NCI-H187 (cell line): ENCODE measurements around the gene NOTCH1.

Experiments
- DNase-seq, 2 experiments: peaks; one replicate each; lab custom pipeline; 2025; lab: John Stamatoyannopoulos, UW

Gene NOTCH1

DNA sequence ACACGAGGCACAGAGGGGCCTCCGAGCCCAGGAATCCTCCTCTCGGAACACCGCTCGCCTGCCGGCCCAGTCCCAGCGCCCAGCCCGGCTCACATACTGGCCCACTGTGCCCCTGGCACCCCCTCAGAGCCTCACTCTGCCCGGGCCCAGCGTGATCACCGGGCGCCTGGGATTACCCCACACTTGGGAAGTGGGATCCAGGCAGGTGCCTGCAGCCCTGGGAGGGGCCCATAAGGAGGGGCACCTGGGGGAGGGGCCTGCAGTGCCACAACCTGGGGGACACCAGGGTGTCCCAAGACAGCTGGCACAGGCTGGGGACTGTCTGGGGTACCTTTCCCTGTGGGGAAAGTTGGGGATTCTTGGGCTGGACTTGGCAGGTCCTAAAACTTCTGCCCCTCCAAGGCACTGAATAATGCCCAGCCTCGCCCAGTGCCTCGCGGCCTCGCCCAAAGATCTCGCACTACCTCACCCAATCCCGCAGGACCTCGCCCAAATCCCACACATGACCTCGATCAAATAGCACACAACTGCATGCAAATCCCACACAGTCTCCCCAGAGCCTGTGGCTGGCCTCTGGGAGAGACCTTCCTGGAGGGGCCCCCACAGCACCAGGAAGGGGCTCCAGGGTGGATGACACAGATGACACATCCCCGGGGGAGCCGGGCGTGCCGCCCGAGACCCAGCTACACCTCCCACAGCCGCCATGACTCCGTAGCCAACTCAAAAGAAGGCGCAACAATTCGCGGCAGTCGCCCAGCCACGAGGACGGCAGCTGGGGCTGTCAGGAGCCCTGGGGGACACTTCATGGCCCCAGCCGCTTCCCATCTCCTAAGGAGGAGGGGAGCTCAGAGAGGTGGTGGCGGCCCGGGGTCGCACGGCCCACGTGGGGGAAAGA, 13.7 kb downstream of the NOTCH1 start:
- DNase-seq, result no peak

DNA sequence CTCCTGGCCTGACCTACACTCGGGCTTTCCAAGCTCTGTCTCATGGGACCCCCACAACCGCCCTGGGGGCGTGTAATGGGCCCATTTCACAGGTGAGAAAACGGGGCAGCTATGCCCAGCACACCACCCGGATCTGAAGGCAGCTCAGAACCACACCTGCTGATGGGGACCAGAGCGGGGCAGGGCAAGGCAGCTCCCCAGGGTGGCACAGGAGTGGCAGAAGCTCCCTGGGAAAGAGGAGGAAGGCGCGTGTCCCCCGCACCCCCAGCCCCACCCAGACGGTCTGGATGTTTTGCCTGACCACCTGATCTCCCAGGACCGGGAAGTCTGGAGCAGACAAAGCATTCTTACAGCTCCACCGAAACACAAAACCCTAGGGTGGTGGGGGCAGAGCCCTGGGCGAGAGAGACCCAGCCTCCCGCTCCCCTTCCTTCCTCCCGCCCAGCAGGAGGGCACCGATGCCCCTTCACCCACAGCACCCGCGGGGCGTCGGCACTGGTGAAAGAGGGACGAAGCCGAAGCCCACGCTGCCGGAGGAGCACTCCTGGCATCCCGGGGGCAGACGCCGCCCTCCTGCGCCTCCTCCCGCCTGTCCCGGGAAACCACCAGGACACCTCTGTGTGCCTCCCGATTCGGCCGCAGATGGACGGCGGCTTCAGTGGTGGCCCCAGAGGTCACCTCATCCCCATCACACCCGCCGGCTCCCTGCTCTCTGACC, 14.5 kb downstream of the NOTCH1 start:
- no peak for DNase-seq

DNA sequence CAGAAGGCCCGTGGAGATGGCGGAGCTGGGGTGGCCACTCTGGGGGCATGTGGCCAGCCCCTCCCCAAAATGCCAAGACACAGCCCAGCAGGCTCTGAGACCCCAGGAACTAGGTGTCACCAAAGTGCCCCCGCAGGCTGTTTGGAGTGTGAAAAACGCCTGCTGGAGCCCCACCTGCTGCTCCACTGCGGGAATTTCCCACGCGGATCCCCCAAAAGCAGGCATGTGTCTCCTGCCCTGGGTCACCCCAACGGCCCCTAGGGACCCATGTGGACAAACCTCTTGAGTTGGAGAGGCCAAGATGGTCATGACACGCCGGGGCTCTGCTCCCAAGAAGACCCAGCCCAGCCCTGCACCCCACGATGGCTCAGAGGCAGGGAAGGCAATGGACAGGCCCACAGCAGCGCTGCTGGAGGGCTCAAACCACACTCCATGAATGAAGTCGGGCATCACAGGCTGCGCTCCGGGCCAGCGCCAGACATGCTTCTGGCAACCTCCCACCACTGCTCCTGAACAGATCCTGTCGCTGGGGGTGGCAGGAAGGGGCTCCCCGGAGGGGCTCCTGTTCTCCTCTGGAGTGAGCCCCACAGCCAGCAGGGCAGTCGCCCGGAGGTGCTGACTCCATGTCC, 15.3 kb downstream of the NOTCH1 start:
- DNase-seq, result no peak

DNA sequence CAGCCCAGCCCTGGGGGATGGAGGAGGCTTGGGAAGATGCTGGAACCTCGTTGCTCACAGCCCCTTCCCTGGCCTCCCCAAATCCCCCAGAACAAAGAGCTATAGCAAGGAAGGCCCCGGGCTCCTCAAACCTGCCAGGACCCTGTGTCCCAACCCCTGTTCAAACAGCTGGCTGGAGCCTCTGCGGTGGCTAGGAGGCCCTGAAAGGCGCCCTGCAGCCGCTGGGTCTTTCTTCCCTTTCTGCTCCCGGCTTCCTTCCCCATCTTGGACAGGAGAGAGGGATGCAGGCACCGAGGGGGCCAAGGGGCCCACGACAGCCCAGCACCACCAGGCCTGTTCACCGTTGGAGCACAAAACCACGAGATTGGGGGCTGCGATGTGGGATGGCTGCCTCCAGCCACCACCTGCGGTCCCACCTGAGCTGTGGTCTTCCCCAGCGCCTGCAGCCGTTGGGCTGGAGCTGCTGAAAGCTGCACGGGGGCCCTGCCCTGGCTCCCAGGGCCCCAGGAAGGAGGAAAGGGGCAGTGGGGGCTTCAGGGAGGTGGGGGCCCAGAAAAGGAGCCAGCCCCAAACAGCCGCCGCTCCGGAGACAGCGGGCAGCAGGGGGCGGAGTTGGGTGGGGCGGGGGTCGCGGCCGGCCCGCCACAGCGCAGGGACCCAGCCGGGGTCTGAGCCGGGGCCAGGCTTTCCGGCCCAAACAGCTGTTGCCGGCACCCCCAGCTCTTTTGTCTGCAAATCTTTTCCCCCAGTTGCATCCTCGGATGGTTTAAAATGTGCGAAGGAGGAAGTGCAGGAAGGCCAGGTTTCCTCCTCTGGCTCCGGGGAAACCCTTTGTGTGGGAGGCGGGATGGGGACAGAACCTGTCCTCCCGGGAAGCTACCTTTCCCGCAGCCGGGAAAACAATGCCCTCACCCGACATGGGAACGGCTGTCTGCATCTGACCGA, 16.1 kb downstream of the NOTCH1 start:
- DNase-seq, result no peak

DNA sequence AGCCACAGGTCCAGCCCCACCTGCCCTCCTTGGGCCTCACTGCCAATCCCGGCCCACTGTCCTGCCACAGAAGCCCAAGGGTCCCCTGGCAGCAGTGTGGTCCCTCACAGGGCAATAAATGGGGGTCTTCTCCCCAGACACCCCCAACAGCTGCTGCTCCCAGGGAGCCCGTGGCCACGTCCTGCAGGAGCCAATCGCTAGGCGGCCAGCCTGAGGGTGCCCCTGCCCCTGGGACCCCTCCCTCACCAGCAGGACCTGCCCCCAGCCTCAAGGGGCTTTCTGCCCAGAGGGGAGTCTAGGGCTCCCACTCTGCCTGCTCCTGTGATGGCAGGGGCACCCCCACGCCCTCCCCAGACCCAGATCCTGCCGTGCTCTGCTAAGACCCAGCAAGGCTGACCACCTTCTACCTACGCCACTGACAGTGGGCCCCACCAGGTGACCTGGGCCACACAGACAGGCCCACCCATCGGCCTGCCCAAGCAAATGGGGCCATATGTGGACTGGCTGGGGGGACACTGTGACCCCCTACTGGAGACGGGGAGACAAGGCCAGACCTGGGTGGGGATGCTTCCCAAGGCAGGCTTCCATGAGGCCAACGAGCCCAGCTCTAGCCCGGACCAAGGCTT, 17.0 kb downstream of the NOTCH1 start:
- DNase-seq, result no peak

DNA sequence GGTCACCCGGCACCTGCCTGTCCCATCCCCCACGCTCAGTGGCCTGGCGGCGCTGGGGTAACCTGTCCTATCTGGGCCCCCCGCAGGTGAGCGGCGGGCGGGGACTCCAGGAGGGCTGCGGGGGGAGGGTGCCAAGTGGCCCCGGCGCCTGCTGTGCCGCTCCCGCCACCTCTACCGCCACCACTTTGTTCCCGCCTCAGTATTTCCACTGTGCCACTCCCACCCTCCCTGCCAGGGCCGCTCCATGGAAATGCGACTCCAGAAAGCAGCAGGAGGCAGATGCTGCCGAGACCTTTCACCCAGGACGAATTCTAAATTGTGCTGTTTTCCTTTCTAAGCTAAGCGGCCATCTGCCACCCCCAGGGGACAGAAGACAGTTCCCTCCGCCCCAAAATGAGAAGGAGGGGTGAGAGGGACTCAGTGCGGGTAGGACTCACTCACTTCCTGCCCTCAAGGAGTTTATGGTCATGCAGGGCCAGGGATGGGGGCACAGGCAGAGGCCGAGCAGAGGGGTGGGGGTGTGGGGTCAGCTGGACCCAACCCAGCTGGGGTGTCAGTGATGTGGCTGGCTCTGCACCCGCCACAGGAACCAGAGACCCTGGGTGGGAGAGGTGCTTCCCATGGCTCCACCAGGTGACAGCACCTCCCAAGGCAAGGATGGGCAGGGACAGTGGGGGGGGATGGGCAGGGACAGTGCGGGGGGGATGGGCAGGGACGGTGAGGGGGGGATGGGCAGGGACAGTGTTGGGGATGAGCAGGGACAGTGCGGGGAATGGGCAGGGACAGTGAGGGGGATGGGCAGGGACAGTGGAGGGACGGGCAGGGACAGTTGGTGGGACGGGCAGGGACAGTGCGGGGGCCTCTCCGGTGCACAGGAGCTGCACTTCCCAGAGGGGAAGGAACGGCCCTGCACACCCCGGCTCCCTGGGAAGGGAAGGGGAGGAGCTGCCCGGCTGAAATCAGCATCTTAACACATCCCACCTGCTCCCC, 17.8 kb downstream of the NOTCH1 start:
- peak; percentile 18 to 20 for DNase-seq

DNA sequence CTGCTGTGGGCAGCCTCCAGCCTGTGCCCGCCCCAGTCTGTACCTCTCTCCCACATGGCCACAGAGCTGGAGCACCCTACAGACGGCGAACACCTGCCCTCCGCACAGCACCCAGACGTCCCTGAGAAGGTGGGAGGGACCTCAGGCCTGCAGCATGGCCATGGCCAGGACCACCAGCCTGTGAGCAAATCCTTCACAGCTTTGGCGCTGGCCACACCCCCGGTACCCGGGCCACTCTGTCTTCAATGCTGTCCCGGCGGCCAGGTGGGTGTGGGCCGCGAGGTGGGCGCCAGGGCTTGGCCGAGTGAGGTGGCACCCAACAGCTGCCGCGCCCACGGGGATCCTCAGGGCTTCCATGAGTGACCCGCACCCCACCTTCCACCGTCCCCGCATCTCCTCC, 18.7 kb downstream of the NOTCH1 start:
- DNase-seq, result no peak

DNA sequence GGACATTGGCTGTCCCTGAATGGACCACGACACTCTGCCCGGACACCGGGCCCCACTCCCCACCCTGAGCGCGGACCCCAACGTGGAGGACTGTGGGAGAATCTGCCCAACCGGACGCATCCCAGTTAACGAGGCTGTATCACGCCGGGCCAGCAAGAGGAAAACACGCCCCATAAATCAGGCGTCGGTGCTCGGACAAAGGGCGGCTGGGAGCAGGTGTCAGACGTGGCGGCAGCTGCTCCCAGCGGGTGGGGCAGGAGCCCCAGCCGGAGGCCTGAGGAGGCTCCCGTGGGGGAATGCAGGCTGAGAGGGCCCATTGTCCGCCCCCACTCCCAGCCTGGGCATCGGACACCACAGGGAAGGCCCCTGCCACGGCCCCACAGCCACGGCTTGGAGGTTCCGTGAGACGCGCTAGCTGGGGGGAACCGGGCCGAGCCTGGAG, 19.2 kb downstream of the NOTCH1 start:
- peak in 1 of 2 experiments; percentile 11 for DNase-seq

DNA sequence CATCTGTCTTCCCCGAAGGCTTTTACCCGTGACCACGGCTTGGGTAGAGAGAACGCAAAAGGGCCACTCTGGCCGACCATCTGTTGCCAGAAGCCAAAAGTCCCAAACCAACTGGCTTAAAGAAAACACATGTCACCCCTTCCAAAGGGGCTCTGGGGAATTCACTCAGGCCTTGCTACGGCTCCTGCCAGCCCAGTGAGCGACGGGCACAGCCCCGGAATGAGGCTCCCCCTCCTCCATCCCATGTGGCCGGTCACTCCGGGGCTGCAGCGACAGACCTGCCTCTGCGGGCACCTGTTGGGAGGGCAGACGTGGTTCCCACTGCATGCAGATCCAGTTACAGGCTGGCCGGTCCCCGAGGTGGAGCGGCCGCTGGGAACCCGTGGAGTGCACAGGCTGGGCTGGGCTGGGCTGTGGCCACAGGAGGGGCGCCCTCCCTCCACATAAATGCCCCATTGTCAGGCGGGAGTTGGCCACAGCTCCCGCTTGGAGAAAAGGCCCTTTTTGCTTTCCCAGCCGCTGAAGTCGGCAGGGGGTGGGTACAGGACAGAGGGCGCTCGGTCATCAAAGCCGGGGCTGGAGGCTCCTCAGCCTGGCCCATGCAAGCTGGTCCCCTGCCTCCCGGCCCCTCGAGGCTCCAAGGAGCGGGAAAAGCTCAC, 19.9 kb downstream of the NOTCH1 start:
- no peak for DNase-seq

DNA sequence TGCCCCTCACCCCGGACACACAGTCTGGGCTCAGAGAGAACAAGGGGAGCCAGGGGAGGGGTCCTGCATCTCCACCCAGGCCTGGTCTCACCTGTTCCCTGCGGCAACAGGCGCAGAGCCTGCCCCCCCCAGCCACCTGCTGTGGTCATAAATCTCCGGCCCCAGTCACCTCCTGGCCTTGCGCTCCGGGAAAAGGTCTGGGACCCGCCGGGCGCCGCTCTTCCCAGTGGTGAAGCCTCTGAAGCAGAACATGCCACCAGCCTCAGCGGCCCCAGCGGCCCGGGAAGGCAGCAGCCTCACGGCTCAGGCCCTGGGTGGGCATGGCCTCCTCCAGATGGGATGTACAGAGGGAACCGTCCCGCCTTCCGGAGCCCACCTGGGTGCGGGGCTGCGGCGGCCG, 20.6 kb downstream of the NOTCH1 start:
- DNase-seq, result no peak

DNA sequence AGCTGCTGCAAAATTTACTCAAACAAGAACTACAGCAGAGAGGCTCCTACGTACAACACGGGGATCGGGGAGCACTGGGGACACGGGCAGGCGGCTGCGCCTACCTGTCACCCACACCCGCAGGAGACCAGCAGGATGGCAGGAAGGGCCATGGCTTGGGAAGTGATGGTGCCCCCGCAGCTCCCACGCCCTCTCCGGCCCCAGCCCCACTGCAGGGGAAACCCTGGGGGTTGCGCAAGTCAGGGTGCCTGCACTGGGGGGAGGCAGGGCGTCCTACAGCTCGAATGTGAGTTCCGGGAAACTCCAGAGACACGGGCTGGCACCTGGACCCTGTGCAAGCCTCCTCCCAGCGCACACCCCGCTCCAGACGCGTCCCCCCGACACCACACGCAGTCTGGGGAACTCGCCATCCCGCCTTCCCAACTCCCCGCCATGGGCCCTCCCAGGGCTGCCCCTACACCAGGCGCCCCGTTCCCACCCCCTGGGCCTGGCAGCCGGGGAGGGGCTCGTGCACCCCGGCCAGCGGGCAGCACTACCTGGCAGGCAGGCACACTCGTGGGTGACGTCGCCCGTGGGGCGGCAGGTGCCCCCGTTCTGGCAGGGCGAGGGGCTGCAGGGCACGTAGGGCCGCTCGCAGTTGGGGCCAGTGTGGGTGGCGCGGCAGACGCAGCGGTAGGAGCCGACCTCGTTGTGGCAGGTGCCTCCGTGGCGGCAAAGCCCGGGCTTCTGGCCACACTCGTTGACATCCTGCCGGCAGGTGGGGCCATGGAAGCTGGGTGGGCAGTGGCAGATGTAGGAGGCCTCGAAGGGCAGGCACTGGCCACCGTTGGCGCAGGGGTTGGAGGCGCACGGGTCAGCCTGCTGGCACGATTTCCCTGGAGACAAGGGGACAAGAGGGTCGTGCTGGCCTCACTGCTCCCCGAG, 23.3 kb downstream of the NOTCH1 start:
- DNase-seq, result no peak

DNA sequence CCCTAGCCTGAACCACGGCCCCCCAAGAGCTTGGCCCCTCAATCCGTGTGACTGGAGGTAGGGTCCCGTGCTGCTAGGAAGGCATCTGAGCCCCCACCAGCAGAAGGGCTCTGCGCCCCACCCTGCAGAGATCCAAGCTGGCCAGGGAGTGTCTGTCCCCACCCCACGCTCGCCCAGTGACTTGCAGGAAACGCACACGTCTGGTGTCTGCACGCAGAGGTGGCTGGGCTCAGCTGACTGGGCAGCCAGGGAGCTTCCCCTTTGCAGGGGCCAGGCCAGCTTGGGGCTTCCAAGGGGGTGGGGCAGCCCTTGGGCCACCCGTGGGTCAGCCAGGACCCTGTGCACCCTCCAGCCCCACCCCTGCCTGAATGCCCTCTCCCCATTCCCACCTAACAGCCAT, 24.3 kb downstream of the NOTCH1 start:
- no peak for DNase-seq

DNA sequence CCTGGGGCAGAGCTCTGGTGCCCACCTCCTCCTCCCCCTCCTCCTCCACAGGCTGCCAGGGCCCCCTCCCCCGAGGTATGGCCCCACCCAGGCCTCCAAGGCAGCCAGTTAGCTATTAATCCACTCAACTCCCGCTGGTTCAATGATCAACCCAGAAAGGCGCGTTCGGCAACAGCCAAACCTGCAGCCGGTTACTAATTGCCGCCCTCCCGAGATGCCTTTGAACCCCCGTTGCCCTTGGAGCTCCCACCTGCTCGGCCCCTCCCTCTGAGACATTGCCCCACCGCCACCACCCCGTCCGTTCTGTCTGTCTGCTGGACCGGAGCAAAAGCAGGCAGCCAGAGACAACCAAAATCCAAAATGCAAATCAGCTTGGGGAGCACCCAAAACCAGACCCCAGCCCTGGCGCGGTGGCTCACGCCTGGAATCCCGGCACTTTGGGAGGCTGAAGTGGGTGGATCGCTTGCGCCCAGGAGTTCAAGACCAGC, 25.8 kb downstream of the NOTCH1 start:
- no peak for DNase-seq

DNA sequence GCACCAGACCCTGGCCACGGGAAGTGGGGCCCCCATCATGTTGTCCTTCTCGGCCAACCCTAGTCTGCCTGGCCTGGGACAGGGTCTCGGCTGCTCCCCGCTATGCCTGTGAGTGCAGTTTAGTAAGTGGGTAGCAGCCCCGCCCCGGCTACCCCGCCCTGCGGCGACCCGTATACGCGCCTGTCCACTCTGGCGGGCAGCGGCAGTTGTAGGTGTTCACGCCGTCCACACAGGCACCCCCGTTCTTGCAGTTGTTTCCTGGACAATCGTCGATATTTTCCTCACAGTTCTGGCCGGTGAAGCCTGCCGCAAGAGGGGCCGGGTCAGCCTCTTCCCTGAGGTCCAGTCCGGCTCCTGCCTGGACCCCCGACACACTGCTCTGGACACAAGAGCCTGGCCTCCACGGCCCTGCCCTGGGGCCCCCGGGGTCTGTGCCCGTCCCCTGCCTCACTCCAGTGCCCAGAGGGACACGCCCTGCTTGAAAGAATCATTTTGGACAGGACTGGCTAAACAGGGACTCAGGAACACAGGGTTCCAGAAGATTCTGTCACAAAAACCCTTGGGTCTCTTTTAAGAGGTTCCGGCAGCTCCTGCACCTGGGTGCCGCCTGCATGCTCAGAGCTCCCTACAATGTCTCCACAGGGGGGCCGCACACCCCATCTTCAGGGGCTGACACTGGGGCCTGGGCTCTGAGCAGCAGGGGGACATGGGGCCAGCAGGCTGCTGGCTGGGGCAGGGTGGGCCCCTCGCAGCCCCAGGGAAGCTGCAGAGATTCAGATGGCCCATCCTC, 26.4 kb downstream of the NOTCH1 start:
- no peak for DNase-seq

DNA sequence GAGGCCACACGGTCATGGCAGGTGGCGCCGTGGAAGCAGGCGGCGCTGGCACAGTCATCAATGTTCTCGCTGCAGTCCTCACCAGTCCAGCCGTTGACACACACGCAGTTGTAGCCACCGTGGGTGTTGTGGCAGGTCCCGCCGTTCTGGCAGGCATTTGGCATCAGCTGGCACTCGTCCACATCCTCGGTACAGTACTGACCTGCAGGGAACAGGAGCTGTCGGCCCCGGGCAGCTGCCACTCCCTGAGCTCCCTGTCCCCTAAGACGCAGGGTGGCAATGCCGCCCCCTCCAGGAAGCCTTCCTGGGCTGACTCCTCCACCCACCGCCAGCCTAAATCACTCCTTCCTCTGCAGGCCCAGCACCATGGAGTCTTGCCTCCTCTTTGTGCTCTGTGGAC, 27.2 kb downstream of the NOTCH1 start:
- no peak for DNase-seq

DNA sequence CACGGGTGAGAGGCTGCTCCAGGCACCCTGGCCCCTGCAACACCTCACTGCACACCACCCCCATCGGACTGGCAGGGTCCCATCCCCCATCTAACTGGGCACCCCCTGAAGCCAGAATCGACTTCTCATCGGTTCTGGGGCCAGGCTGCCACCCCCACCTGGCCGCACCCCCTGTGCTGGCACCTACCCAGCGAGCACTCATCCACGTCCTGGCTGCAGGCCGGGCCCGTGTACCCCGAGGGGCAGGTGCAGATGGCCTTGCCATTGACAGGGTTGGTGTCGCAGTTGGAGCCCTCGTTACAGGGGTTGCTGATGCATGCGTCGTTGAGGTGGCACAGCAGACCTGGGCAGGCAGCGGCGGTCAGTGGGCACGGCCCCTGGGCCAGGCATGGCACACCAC, 27.9 kb downstream of the NOTCH1 start:
- DNase-seq, result no peak

DNA sequence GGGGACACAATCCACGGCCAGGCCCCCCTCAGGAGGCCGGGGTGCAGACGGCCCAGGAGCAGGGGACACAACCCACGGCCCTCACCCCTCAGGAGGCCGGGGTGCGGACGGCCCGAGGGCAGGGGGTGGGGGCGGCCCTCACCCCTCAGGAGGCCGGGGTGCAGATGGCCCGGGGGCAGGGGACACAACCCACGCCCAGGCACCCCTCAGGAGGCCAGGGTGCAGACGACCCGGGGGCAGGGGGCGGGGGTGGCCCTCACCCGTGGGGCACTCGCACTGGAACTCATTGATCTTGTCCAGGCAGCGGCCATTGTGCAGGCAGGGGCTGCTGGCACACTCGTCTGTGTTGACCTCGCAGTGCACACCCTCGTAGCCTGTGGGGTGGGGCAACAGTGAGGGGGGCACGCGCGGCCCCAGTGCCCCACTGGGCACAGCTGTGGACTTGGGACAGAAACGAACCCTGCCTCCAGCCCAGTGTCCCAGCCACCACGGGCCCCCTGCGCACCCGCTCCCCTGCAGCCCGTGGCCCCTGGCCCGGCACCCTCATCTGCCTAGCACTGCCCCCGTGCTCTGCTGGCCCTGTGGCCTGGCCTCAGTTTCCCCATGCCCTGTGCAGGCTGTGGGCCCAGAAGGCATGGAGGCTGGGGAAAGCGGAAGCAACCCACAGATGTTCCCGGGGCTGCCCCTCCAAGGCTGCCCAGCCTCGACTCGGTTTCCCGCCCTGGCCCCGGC, 28.7 kb downstream of the NOTCH1 start:
- no peak for DNase-seq
